ENCODE measurements around the gene LAPTM5.

DNA sequence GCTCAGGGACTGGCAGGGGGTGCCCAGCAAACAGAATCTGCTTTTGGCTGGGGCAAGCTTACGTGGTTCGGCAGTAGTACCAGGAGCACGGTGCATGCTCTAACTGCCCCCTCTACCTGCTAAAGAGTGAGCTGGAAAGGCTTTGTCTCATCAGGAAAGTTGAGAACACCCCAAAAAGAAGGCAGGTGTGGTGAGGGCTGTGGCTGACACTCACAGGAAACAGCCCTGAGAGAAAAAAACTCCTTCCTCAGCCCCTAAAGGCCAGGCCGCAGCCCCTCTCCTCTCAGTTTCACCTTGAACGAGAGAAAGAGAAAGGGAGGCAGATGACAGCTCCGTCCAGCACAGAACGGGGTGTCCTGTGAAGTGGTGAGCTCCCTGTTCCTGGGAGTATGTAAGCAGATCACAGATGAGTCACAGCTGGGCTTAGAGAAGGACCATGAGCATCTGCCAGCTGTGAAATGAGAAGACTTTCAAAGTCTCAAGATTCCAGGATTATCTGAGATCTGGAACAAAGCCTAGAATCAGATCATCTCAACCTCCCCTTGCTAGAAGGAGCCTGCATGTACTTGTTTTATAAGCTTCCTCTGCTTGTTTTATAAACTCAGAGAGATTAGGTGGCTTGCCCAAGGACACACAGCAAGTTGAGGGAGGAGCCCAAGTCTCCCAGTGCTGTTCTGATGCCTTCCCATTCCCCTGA is 13.4 kb downstream of the LAPTM5 start:
- TF ChIP-seq POLR2A (IDR thresholded peaks at IDR 0.05) (no peak), CTCF (IDR thresholded peaks at IDR 0.05) (no peak)

Measured in thyroid gland (tissue), 4 donors.